ENCODE results near the gene COL19A1. TPM values are rescaled to one million over a fixed set of nuclear protein-coding genes. Genes with fewer than 3 reads are reported as not detected.

COL19A1 gene
- not detected in 2 replicates for total RNA-seq

DNA sequence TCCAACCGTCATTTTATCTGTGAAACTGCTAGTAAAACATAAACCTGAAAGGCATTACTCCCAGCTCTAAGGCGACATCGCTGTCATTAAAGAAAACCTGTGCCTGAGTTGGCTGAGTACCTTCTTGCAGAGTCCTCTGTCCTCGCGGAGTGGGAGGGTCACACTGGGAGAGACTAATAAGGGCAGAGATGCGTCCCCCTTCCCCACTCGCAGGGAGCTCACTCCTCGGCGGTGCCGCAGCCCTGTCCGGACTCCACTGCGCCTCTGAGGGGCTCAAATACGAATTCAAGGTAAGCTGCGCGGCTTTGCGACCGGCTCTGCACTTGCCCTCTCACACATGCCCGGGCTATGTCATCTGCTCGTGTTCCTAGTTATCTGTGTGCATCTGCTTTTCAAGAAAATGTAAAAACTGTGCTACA lies at the start of gene COL19A1:
TSS of gene COL19A1 (plus strand) at position 206 of the 419 bp plus-strand sequence. CDS start 13,012 bp downstream, outside the sequence.

Other genes starting within 250 kb of the COL19A1 start
- 22.0 and 27.5 TPM in 2 replicates for gene LMBRD1, start 69.5 kb upstream of the COL19A1 start, total RNA-seq

All from tracheal epithelial cell (primary cell).